ENCODE data around the gene EVL.

The EVL gene

DNA sequence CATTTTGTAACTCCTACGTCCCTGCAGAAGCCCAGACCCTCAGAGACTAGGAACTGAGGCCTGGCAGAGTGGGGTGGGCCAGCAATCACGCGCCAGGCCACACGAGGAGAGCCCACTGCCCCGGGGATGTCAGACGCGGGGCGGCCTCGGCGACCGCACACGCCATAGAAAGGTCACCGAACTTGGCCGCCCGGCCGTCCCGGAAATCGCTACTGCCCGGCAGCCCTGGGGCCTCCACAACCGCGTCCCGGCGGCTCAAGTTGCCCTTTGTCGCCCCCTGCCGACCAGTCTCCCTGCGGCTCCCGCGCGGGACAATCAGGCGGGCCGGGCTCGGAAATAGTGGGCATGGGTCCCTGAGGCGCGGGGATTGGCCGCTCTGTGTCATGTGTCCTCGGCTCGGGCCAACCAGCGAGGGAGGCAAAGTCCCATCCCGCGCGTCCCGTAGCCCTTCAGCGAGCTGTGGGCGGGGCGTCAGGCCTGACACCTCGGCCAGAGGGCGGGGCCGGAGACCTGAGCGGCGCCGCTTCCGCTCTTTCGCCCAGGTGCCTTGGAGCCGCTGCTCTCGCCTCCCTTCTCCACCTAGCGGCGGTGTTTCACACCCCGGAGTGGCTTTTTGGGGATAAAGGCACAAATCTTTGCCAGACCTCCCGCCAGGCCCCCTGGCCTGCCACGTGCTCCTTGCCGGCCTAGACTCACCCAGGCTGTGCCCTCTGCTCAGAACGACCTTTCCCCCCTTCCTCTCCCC lies 127.6 kb downstream of the EVL start:
- no peaks in the 10 kb centered on the region for H3K27me3 ChIP-seq (replicated peaks; ENCODE audit: control insufficient read depth, insufficient read depth, low read length)
- DNase-seq (ENCODE audit: extremely low read depth, insufficient read length), result peak; percentile 99
- TF ChIP-seq, protein P1, sequence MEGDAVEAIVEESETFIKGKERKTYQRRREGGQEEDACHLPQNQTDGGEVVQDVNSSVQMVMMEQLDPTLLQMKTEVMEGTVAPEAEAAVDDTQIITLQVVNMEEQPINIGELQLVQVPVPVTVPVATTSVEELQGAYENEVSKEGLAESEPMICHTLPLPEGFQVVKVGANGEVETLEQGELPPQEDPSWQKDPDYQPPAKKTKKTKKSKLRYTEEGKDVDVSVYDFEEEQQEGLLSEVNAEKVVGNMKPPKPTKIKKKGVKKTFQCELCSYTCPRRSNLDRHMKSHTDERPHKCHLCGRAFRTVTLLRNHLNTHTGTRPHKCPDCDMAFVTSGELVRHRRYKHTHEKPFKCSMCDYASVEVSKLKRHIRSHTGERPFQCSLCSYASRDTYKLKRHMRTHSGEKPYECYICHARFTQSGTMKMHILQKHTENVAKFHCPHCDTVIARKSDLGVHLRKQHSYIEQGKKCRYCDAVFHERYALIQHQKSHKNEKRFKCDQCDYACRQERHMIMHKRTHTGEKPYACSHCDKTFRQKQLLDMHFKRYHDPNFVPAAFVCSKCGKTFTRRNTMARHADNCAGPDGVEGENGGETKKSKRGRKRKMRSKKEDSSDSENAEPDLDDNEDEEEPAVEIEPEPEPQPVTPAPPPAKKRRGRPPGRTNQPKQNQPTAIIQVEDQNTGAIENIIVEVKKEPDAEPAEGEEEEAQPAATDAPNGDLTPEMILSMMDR (IDR thresholded peaks at IDR 0.05; ENCODE audit: insufficient read depth, low read length, poor library complexity, severe bottlenecking), result peak; percentile 75
- peak overlapping the region; percentile 58 for H3K4me3 ChIP-seq (replicated peaks; ENCODE audit: low read depth, low read length)
- H3K36me3 ChIP-seq (ENCODE audit: control insufficient read depth, insufficient read depth, low read length), result no peaks in the 10 kb centered on the region
